ENCODE data around the gene USB1.

Gene USB1

GRCh38 chr16:58000706-58001676 is at the start of gene USB1:
TSS of gene USB1 (plus strand) at chr16:58001407. CDS start at chr16:58001484, 77 bp downstream.
- DNase-seq: peak; percentile 82

- DNase-seq: no peak
Measured at GRCh38 chr16:57952909-57953308, 48.3 kb upstream of the USB1 start.

- no peak for DNase-seq
Measured at GRCh38 chr16:57953857-57954256, 47.4 kb upstream of the USB1 start.

GRCh38 chr16:57955572-57956188 is 45.5 kb upstream of the USB1 start:
- no peak for DNase-seq

GRCh38 chr16:57956270-57956808 is 44.9 kb upstream of the USB1 start:
- no peak for DNase-seq

- no peak for DNase-seq
Measured at GRCh38 chr16:57956924-57957672, 44.1 kb upstream of the USB1 start.

- DNase-seq: no peak
Measured at GRCh38 chr16:57957673-57958392, 43.4 kb upstream of the USB1 start.

- DNase-seq: no peak
Measured at GRCh38 chr16:57958544-57958943, 42.7 kb upstream of the USB1 start.

GRCh38 chr16:57959121-57959520 is 42.1 kb upstream of the USB1 start:
- DNase-seq: no peak

GRCh38 chr16:57959804-57960203 is 41.4 kb upstream of the USB1 start:
- DNase-seq: no peak

GRCh38 chr16:57960310-57960709 is 40.9 kb upstream of the USB1 start:
- no peak for DNase-seq

GRCh38 chr16:57960826-57961472 is 40.3 kb upstream of the USB1 start:
- no peak for DNase-seq

- DNase-seq: no peak
Measured at GRCh38 chr16:57961538-57961937, 39.7 kb upstream of the USB1 start.

GRCh38 chr16:57962046-57962445 is 39.2 kb upstream of the USB1 start:
- no peak for DNase-seq

GRCh38 chr16:57962756-57963155 is 38.5 kb upstream of the USB1 start:
- DNase-seq: no peak

GRCh38 chr16:57964157-57964700 is 37.0 kb upstream of the USB1 start:
- no peak for DNase-seq

- no peak for DNase-seq
Measured at GRCh38 chr16:57966204-57966771, 34.9 kb upstream of the USB1 start.

GRCh38 chr16:57966986-57967385 is 34.2 kb upstream of the USB1 start:
- DNase-seq: no peak

GRCh38 chr16:57967916-57968315 is 33.3 kb upstream of the USB1 start:
- DNase-seq: no peak

GRCh38 chr16:57969451-57970123 is 31.6 kb upstream of the USB1 start:
- no peak for DNase-seq

GRCh38 chr16:57970319-57970718 is 30.9 kb upstream of the USB1 start:
- DNase-seq: no peak

Measured in stimulated activated CD4-positive, alpha-beta T cell treated with anti-CD3 and anti-CD28 coated beads, Interleukin-4, amount 100 ng/mL, for 1 hour (primary cell).